Measurements from ENCODE around the gene TMEM214.

Gene TMEM214

DNA sequence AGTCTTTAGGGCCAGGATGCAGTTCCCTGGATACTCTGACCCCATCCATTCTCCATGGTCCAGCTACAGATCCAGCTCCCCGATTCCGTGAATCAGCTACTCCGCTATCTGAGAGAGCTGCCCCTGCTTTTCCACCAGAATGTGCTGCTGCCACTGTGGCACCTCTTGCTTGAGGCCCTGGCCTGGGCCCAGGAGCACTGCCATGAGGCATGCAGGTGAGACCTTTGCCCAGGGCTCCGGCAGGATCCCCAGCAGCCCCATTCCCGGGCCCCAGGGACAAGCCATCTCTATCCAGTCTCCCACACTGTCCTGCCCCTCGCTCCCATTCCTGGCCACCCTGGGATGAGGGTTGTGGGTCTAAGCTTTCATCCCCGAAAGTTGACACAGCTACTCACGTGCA, 7.5 kb downstream of the TMEM214 start:
- DNase-seq (ENCODE audit: low spot score): no peak

DNA sequence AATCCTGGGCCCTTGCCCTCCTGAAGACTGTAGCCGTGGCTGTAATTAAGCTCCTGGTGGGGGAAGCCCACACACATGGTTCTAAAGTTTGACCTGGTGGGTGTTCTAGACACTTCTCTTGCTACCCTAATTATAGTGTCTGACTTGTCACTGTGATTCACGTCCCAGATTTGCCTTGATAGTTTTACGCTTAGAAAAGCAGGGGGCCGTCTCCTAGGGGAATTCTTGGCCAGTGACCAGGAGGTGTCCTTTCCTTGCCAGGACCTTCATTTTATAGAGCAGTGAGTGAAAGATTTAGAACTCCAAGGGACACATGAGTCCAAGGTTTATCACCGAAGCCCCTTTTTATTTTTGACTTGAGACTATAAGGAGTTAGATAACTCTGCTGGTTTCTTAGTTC, 9.0 kb downstream of the TMEM214 start:
- no peak for DNase-seq (ENCODE audit: low spot score)

DNA sequence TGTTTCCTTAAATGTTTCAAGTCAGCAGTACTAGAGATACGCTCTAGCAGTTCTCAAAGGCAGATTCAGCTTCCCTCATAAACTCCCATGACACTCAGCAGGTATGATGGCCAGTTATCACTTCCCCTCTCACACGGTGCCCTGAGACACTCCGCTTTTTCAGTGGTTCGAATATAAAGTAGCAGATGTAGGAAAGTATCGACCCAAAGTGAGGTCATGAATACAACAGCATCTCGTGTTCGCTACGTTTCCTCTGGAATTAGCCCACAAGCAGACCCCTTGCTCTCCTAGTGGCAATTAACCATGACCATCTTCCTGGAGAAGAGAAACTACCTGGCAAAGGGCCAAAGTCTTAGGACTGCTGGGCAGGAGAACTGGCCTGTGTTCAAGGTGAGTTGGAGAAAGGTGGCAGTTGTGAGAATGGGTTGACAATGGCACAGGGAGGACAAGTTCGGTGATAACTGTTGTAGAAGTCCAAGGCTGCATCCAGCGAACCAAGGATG, 9.4 kb downstream of the TMEM214 start:
- no peak for DNase-seq (ENCODE audit: low spot score)

DNA sequence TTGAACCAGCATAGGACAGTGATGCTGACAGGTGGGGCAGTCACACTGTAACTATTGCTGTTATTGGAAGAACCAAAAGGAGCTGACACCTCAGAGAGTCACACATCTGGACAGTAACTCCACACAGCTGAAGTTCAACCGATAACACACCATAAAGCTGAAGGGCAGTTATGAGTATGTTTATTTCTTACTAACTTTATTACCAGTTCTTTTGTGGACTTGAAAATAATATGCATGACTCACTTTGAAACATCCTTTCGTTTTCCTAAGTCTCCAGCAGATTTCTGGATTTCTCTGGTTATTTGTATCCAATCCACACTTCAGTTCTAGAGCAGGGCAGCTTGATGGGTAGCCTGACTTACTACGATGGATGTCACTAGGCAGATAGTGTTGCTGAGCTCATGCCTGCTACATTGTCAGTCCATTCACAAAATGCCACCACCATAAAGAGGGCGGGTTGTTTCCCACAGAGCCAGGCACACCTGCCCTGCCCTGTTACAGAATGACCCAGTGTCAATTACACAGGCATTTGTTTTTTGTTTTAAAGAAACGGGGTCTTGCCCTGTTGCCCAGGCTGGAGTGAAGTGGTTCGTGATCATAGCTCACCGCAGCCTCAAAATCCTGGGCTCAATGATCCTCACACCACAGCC, 10.3 kb downstream of the TMEM214 start:
- no peak for DNase-seq (ENCODE audit: low spot score)

DNA sequence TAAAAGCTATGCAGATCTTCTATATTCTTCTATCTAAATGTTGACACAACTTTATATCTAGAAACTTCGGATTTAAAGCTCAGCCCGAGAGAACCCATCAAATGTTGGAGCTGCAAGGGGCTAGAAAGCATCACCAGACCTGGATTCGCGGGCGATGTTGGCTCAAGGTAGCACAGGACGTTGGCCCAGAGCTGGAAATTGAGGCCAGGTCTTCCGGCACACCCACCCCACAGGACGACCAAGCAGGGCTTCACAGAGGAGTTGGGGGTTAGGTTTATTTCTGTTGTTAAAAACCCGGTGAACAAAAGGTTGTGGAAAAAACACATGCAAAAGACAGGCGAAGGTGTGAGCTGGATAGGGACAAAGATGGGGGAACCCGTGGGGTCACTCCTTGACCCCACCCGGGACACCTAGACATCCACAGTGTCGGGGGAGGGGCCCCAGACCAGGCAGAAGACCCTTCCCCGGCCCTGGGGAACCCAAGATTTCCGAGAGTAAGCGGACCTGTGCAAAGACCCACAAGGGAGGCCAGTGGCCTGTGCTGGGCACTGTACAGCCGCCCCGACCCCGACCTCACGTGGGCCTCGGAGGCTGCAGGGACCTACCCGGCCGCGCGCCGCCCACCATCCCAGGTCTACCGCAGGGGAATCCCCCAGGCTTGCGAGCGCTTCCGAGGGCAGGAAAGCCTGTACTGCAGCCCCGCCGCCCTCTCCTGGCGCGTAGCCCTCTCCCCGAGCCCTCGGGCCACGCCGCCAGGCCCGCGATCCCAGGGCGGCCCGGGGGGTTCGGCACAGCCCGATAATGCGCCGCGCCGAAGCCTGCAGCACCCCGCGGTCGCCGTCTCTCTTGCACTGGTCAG, 16.9 kb downstream of the TMEM214 start:
- DNase-seq (ENCODE audit: low spot score): no peak

DNA sequence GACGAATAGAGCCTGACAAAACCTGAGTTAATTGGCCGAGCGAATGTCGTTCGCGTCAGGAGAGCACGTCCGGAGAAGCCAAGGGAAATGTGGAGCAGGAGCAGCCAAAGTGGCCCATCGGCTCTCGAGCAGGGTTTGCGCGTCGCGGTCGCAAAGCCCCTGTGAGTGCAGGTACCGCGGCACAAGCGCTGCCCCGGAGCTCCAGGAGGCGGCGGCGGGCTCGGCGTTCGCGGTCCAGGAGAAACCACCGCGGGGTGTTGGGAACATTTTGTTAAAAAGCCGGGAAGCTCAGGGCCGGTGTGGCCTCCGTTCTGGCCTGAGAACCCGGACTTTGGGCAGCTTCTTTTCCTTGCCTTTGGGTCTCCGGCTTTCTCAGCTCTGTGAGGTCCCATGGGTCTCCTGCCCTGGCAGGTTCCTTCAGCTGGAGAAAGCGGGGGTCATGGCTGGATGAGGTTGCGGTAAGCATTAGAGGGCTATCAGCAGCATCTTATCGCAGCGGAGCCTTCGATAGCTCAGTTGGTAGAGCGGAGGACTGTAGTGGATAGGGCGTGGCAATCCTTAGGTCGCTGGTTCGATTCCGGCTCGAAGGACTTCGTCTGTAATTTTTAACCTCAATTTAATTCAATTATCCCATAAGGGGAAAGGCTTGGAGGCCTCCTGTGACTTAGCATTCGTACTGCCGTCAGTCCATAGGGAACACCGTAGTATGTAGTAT, 17.7 kb downstream of the TMEM214 start:
- peak; percentile 97 for DNase-seq (ENCODE audit: low spot score)

DNA sequence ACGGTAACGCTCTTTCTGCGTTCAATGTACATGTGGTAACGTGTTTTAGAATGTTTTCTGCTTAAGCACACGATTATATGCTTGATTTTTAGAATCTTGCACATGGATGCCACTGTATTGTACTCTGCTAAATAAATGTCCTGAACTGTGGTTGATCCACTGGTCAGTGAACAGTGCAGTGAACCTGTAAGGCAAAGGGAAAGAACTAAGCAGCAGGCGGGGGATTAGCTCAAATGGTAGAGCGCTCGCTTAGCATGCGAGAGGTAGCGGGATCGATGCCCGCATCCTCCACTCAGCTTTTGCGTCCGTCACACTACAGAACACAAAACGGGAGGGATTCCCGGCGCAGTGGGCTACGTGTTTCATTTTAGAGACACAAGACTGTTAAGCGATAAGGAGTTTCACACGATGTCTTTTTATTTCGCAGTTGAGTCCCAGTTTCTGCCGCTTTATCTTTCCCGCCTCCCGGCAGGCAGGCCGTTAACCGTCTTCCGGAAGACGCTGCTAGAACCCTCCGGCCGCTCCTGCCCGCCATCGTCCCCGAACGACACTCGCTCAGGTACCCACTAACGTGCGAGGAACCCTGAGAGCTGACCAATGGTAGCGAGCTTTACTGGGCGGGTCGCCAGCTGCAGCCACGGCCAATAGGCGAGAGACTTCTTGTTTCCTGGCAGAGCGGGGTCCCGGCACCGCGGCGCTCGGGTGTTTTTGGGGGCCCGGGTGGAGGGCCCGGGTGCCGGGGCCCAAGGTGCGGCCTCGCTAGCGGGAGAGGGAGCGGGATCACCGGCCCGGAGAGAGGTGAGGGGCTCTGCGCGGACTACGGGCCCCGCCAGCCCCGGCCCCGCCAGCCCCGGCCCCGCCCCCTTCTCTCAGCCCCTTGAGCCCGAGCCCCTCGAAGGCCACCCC, 18.5 kb downstream of the TMEM214 start, which contains the start of gene AGBL5:
Gene AGBL5 (plus strand): TSS at position 673 of the 906 bp plus-strand sequence. CDS start 1,291 bp downstream, outside the sequence.
- DNase-seq (ENCODE audit: low spot score): peak; percentile 93

DNA sequence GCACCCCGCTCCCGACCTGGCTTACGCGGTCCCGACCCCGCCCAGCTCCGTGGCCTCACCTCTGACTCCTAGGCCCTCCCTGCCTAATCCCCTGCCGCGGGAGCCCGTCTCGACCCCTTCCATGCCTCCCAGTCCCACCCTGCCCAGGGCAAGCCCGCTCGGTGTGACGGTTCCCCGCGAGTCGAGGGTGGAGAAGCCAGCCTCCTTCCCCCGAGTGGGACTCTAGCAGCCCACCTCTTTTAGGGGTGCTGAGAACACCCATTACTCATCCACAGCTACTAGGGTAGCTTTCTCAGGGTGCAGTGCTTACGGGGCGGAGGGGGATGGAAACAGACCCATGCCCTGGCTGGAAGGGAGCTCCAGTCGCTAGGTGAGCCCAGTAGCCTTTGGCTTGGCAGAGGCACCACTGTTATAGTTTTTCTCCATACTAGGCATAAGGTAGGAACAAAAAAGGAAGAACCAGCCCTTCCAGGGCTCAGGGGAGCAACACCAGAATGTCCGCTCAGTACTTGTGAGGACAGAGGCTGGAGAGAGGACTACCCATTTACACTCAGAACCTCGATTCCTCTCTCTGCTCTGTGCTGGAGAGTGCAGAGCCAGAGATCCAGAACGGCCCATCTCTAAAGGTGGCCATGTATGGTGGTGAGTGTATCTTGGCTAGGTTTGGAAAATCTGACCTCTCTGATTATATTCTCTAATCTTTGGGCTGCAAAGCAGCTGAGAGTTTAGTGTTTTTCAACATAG, 19.3 kb downstream of the TMEM214 start:
- no peak for DNase-seq (ENCODE audit: low spot score)

DNA sequence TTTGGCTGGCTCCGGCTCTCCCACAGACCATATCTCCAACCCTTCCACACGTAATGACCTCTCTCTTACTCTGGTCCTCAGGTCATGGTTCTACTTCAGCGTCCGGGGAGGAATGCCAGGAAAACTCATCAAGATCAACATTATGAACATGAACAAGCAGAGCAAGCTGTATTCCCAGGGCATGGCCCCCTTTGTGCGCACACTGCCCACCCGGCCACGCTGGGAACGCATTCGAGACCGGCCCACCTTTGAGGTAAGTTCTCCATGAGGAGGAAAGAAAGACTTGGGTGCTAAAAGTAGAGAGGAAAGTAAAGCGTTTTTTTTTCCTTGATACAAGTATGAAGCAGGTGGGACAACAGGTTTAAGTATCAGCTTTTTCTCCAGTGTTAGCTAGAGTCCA, 20.6 kb downstream of the TMEM214 start:
- DNase-seq (ENCODE audit: low spot score): no peak

DNA sequence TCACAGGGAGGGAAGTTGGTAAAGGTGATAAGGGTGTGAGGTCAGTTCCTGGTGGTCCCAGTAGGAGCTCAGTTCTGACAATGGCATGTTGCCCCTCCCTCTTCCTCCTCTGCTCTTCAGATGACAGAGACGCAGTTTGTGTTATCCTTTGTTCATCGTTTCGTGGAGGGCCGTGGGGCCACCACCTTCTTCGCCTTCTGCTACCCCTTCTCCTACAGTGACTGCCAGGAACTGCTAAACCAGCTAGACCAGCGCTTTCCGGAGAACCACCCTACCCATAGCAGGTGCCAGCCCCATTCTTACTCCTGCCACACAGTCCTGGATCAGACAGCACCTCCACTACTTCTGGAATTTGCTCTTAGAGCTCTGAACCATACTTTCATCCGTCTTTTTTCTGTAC, 21.0 kb downstream of the TMEM214 start:
- DNase-seq (ENCODE audit: low spot score): no peak

DNA sequence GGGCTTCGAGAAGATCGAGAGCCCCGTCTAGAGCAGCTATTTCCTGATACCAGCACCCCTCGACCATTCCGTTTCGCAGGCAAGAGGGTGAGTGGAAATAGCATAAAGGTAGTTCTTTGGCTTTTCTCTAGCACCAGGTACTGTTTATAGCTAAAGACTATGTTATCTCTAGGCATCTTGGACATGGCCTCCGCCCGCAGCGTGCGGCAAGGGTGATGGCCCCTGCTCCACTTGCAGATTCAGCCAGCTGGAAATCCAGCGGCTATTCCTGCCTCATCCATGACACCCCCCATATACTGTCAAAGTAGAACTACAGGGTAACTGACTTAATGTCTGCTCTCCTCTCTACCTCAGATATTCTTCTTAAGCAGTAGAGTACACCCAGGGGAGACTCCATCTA, 22.0 kb downstream of the TMEM214 start:
- no peak for DNase-seq (ENCODE audit: low spot score)

DNA sequence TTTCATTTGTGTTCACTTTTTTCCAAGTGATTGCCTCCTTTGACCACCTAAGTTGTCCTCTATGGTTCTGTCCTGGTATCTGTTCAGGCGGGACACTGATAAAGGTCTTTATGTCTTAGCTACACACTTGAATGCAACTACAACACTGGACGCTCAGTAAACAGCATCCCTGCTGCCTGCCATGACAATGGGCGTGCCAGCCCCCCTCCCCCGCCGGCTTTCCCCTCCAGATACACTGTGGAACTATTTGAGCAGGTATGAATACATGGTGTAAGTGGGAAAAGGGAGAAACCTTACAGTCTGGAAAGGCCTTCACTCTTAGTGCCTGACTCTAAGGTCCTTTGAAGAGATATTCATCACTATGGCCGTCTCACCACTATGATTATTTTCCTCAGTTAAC, 24.4 kb downstream of the TMEM214 start:
- no peak for DNase-seq (ENCODE audit: low spot score)

DNA sequence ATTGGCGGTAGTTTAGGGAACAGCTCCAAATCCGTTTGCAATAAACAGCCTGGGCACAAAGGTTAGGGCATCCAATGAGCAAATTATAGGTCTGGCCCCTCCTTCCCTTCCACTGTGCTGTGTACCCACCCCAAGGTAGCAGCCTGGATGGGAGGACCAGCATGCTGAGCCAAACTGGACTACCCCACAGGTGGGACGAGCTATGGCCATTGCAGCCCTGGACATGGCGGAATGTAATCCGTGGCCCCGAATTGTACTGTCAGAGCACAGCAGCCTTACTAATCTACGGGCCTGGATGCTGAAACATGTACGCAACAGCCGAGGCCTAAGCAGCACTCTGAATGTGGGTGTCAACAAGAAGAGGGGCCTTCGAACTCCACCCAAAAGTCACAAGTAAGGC, 25.4 kb downstream of the TMEM214 start:
- no peak for DNase-seq (ENCODE audit: low spot score)

DNA sequence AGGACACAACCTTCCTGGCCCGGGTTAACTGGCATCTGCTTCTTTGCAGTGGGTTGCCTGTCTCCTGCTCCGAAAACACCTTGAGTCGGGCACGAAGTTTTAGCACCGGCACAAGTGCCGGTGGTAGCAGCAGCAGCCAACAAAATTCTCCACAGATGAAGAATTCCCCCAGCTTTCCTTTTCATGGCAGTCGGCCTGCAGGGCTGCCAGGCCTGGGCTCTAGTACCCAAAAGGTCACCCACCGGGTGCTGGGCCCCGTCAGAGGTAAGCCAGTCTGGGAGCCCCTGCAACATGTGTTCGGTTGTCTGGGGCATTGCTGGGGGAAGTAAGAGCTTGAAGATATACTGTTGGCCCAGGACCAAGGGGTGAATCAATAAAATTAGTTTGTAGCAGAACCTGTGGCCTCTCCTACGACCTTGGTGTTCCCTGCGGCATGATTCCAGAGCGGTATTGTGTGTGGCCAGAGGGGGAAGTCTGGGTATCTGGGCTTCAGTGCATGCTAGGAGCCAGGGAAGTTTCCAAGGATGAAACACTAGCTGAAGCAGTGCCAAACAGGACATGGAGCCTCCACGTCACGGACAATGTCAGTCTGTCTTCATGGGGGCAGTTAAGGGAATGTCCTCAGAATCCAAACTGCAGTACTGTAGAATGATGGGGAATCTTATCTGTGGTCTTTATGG, 26.5 kb downstream of the TMEM214 start:
- no peak for DNase-seq (ENCODE audit: low spot score)

DNA sequence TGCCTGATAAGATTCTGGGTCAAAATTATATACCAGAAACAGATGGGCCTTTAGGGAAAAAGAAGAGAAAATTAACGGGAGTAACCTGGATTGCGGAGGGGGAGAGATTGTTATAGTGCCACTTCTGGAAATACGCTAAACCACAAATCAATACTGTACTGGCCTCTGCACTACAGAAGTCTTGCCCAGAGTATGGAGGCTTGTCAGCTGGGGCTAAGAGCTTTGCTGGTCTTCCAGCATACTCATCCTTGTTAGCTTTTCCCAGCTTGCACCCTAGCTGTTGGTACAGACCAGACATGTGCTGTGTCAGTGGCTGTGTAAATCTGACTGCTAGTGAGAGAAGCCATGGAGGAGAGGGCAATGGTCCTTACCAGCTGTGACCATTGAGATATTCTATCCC, 27.6 kb downstream of the TMEM214 start:
- no peak for DNase-seq (ENCODE audit: low spot score)

DNA sequence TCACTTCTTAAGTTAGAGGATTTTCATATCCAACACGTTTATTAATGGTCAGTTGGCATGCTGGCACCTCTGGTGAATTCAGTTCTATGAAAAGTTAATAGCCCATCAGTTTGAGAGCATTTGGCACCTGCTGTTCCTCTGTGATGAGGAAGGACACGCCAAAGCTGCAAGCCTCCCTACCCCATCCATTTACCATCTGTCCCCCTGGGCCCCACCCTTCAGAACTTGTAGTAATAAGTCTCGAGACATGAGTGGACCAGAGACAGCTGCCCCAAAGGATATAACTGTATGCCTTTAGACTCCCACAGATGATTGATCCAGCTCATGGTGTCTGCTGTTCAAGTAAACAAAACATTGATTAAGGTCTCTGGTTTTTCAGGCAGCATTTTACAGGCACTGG, 32.4 kb downstream of the TMEM214 start:
- DNase-seq (ENCODE audit: low spot score): no peak

DNA sequence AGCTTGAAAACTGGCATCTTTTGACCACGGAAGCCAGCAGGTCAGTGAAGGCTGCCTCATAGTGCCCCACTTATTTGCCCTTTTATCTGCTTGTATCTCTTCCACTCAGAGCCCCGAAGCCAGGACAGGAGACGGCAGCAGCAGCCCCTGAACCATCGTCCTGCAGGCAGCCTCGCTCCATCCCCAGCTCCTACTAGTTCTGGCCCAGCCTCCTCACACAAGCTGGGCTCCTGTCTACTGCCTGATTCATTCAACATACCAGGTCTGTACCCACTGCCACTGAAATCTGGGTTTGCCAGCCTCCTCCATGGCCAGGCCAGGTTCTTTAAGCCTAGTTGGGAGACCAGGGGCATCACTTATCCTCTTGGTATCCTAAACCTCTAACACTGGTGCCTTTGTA, 34.6 kb downstream of the TMEM214 start:
- DNase-seq (ENCODE audit: low spot score): no peak

DNA sequence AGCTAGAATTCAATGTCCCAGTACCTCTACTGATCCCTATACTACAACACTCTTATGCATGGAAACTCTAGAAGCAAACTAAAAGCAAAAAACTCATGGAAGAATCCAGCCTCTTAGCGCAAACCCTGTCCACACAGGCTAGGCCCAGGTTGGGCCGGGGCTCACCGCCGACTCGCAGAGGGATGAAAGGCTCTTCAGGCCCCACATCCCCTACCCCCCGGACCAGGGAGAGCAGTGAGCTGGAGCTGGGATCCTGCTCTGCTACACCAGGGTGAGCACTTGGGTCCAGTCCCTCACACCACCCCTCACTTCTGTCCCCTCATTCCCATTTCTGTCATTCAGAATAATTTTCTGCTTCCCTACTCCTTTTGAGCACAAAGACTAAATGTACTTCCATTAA, 36.7 kb downstream of the TMEM214 start:
- no peak for DNase-seq (ENCODE audit: low spot score)

DNA sequence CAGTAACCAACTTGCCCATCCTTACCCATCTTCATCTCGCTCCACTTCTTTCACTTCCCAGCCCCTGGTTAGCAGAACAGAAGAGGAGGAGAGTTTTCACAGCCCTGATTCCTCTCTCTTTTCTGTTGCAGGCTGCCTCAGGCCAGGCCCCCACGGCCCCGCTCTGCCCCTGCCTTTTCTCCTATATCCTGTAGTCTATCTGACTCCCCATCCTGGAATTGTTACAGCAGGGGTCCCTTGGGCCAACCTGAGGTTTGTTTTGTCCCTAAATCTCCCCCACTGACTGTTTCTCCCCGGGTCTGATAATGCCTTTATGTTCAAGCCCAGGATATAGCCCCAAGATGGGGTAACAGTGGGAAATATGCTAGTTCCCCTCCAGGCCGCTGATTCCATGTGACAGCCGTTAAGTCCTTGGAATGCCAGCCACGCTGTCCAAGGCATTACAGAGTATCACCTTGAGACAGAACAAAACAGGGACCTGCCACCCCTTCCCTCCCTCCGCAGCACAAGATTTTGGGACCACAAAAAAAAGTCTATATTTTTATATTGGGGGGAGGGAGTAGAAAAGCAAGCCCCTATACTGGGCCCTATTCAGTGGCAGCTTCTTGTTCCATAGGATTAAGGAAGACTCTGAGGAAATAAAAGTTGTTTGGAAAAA, 37.3 kb downstream of the TMEM214 start:
- no peak for DNase-seq (ENCODE audit: low spot score)

Measured in RKO (cell line).